Common myeloid progenitor, CD34-positive (primary cell): ENCODE results near the gene SCAF8.
A peak's percentile ranks its signal among the peaks of the same experiment; 100 is the strongest.

Source experiments
- CTCF ChIA-PET: fragments of 350-600 bp; sonication (Branson Sonifier 250); formaldehyde crosslinking; loops from one replicate; lab custom pipeline; 2021; ENCODE audit warnings: antibody characterized with exemption; lab: Charles Lee
- POLR2A ChIA-PET: fragments of 350-600 bp; sonication (Branson Sonifier 250); formaldehyde crosslinking; loops from one replicate; lab custom pipeline; 2021; ENCODE audit warnings: antibody characterized with exemption; lab: Charles Lee
- DNase-seq, 3 donors: peaks; one replicate each; pipeline versions ENCODE4 v3.0.0 to v3.0.0-alpha.2; 2013
- H3K27ac ChIP-seq, 2 experiments: 1 replicate in 1 of 2; 2 replicates in 1 of 2; pipeline ENCODE4 v1.7.0; 2013; ENCODE audit warnings: inconsistent platforms in 2 of 2, low read length in 2 of 2, mild to moderate bottlenecking in 2 of 2, low read depth in 1 of 2, moderate library complexity in 1 of 2; ENCODE audit not compliant: severe bottlenecking in 2 of 2, insufficient read depth in 1 of 2, poor library complexity in 1 of 2
- H3K27me3 ChIP-seq, 5 experiments: replicated peaks in 2 of 5; 1 replicate in 3 of 5; 2 replicates in 2 of 5; pipeline versions ENCODE4 v1.6.1 to v1.7.0; 2013; ENCODE audit warnings: low read length in 4 of 5, mild to moderate bottlenecking in 2 of 5, moderate library complexity in 2 of 5, inconsistent platforms in 1 of 5; ENCODE audit not compliant: insufficient read depth in 5 of 5, control insufficient read depth in 4 of 5
- H3K36me3 ChIP-seq, 4 experiments: 1 replicate in 2 of 4; 2 replicates in 2 of 4; pipeline versions ENCODE4 v1.6.1 to v1.7.0; 2013; ENCODE audit warnings: low read length in 3 of 4, control low read depth in 1 of 4, mild to moderate bottlenecking in 1 of 4; ENCODE audit not compliant: control insufficient read depth in 4 of 4, insufficient read depth in 4 of 4
- H3K4me1 ChIP-seq, 4 experiments: 1 replicate in 3 of 4; 2 replicates in 1 of 4; pipeline versions ENCODE4 v1.6.1 to v1.7.1; 2013; ENCODE audit warnings: low read length in 3 of 4, mild to moderate bottlenecking in 3 of 4, control low read depth in 1 of 4, inconsistent platforms in 1 of 4, moderate library complexity in 1 of 4; ENCODE audit not compliant: control insufficient read depth in 4 of 4, insufficient read depth in 4 of 4; ENCODE audit errors: control extremely low read depth in 1 of 4
- H3K4me3 ChIP-seq, 7 experiments: 1 replicate in 4 of 7; 2 replicates in 3 of 7; pipeline versions ENCODE4 v1.5.1 to v1.7.0; 2013; ENCODE audit warnings: mild to moderate bottlenecking in 7 of 7, low read length in 6 of 7, moderate library complexity in 6 of 7, inconsistent platforms in 2 of 7, low read depth in 2 of 7, control low read depth in 1 of 7; ENCODE audit not compliant: insufficient read depth in 4 of 7, control insufficient read depth in 1 of 7; ENCODE audit errors: extremely low read depth in 1 of 7
- H3K9me3 ChIP-seq, 5 experiments: 1 replicate in 4 of 5; 2 replicates in 1 of 5; pipeline versions ENCODE4 v1.6.1 to v1.7.1; 2013; ENCODE audit warnings: low read length in 4 of 5, mild to moderate bottlenecking in 2 of 5, inconsistent platforms in 1 of 5, low read depth in 1 of 5, moderate library complexity in 1 of 5; ENCODE audit not compliant: control insufficient read depth in 4 of 5, insufficient read depth in 2 of 5; ENCODE audit errors: control extremely low read depth in 1 of 5
- WGBS: methylation state at CpG from one replicate; pipeline ENCODE4 v1.1.5; 2013; ENCODE audit not compliant: insufficient coverage; 5-methylcytosine and 5-hydroxymethylcytosine counted together

Gene SCAF8

GRCh38 chr6:154786144-154786868 lies 53.1 kb downstream of the SCAF8 start:
- POLR2A ChIA-PET, result interaction anchor here (0.6 kb wide), 1 partner anchor 27 kb away, joined by 4 read pairs; no protein-coding TSS in a partner anchor
- CTCF ChIA-PET, result interaction anchor here (1.2 to 2.0 kb wide), 3 partner anchors 17 to 29 kb away, joined by 3 to 5 read pairs (median 3); no protein-coding TSS in a partner anchor
- Histone ChIP-seq H3K9me3 (no peaks in the 10 kb centered on the region), H3K36me3 (peaks cover 3 to 17% (median 11%) of the 10 kb centered on the region in 4 experiments), H3K4me3 (no peak overlapping the region), H3K27ac (no peak overlapping the region), H3K27me3 (no peaks in the 10 kb centered on the region), H3K4me1 (no peaks in the 10 kb centered on the region)
- DNase-seq, result no peak
- 100% methylated on average over 4 of the region's 9 CpGs for WGBS

- Histone ChIP-seq H3K4me1 (no peaks in the 10 kb centered on the region), H3K4me3 (no peak overlapping the region), H3K9me3 (no peaks in the 10 kb centered on the region), H3K36me3 (peaks cover 6 to 26% (median 16%) of the 10 kb centered on the region in 4 experiments), H3K27me3 (no peaks in the 10 kb centered on the region), H3K27ac (no peak overlapping the region)
- 92% methylated on average over 2 of the region's 5 CpGs for WGBS
- peak in 1 of 3 donors; percentile 17 for DNase-seq
- ChIA-PET POLR2A (no interaction called here), CTCF (interaction anchor here (1.0 kb wide), 1 partner anchor 12 kb away, joined by 3 read pairs; no protein-coding TSS in a partner anchor)
Observed at GRCh38 chr6:154791556-154792317, 58.5 kb downstream of the SCAF8 start.

DNA sequence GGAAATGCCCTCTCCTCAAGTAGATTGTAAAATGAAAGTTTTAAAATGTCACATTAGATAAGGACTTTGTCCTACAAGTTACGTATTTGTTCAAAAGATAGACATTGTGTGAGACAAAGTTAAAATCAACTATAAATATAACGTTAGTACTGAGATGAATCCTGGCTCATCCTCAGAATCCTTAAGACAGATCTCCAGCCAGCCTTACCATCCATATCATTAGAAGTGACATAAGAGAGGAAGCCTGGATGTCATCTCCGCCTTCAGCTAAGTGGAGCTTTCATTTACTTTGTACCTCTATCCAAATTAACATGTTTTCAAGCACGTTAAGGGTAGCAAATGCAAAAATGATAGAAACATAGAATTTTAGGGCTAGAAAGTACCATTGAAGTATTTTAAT lies 59.1 kb downstream of the SCAF8 start:
- Histone ChIP-seq H3K27ac (no peak overlapping the region), H3K4me1 (no peaks in the 10 kb centered on the region), H3K27me3 (no peaks in the 10 kb centered on the region), H3K4me3 (no peak overlapping the region), H3K9me3 (no peaks in the 10 kb centered on the region), H3K36me3 (peaks cover 7 to 30% (median 17%) of the 10 kb centered on the region in 4 experiments)
- no peak for DNase-seq
- ChIA-PET POLR2A (no interaction called here), CTCF (no interaction called here)
- WGBS, result no CpG with 5 or more reads among the region's 4 CpGs

DNA sequence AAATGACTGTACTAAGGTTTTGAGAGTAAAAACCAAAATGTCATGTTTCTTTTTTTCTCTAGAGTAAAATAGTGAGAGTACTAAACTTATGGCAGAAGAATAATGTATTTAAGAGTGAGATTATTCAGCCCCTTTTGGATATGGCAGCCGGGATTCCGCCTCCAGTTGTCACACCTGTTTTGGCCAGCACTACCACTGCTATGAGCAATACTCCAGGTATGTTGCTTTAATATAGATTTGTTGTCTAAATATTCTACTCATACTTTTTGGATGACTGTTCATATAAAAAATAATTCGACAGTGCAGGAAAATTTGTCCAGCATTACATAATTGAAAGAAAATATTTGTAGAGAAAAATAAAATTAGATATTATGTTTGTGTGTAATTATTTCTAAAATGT lies 59.5 kb downstream of the SCAF8 start:
- H3K36me3 ChIP-seq, result peaks cover 10 to 34% (median 16%) of the 10 kb centered on the region in 4 experiments
- H3K4me1 ChIP-seq, result no peaks in the 10 kb centered on the region
- no peak overlapping the region for H3K27ac ChIP-seq
- H3K27me3 ChIP-seq, result no peaks in the 10 kb centered on the region
- no peak for DNase-seq
- WGBS, result no CpG with 5 or more reads among the region's 3 CpGs
- no peak overlapping the region for H3K4me3 ChIP-seq
- ChIA-PET CTCF (no interaction called here), POLR2A (no interaction called here)
- no peaks in the 10 kb centered on the region for H3K9me3 ChIP-seq

- no peak overlapping the region for H3K27ac ChIP-seq
- H3K36me3 ChIP-seq, result peaks cover 13 to 35% (median 21%) of the 10 kb centered on the region in 4 experiments
- DNase-seq, result no peak
- WGBS, result 87% methylated on average over 3 of the region's 3 CpGs
- POLR2A ChIA-PET, result no interaction called here
- no peak overlapping the region for H3K4me3 ChIP-seq
- H3K9me3 ChIP-seq, result no peaks in the 10 kb centered on the region
- CTCF ChIA-PET, result interaction anchor here (1.0 to 2.2 kb wide), 4 partner anchors 9 to 122 kb away, joined by 3 to 7 read pairs (median 4); no protein-coding TSS in a partner anchor
- H3K27me3 ChIP-seq, result no peaks in the 10 kb centered on the region
- no peaks in the 10 kb centered on the region for H3K4me1 ChIP-seq
Observed at GRCh38 chr6:154796484-154796883, 63.3 kb downstream of the SCAF8 start.

DNA sequence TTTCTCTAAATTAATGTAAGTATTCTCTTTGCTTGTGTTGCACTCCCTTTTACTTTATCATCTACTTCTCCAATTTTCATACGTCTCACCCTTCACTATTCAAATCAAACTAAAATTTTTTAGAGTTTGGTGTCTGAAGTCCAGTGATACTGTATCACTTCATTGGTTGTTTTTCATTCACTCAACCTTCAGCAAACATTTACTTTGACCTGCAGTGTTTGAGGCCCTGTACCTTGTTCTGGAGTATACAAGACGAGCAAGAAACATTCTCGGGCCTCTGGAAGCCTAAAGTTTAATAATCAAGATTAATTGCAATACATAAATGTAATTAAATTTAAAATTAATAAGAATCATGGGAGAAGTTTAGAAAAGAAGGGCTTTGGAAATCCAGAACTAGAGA lies 64.6 kb downstream of the SCAF8 start:
- DNase-seq, result no peak
- CTCF ChIA-PET, result interaction anchor here (1.5 to 2.2 kb wide), 2 partner anchors 9 kb away, joined by 4 to 7 read pairs; no protein-coding TSS in a partner anchor
- Histone ChIP-seq H3K4me1 (no peaks in the 10 kb centered on the region), H3K36me3 (peaks cover 15 to 42% (median 18%) of the 10 kb centered on the region in 4 experiments), H3K27ac (no peak overlapping the region), H3K4me3 (no peak overlapping the region), H3K9me3 (no peaks in the 10 kb centered on the region), H3K27me3 (no peaks in the 10 kb centered on the region)
- no CpG with 5 or more reads among the region's 3 CpGs for WGBS
- POLR2A ChIA-PET, result no interaction called here
